ENCODE measurements around the gene EYA4.

Gene EYA4

GRCh38 chr6:133243723-133244305 is 2.7 kb downstream of the EYA4 start:
- H3K4me3 ChIP-seq (ENCODE audit: low read depth, low read length): no peak overlapping the region
- TF ChIP-seq POLR2A (IDR thresholded peaks at IDR 0.05; ENCODE audit: extremely low read depth, insufficient read length) (no peak), MYC (IDR thresholded peaks at IDR 0.05; ENCODE audit: low read depth, low read length) (no peak), MAX (IDR thresholded peaks at IDR 0.05; ENCODE audit: low read depth, low read length) (no peak)
- TF ChIP-seq, protein P1, sequence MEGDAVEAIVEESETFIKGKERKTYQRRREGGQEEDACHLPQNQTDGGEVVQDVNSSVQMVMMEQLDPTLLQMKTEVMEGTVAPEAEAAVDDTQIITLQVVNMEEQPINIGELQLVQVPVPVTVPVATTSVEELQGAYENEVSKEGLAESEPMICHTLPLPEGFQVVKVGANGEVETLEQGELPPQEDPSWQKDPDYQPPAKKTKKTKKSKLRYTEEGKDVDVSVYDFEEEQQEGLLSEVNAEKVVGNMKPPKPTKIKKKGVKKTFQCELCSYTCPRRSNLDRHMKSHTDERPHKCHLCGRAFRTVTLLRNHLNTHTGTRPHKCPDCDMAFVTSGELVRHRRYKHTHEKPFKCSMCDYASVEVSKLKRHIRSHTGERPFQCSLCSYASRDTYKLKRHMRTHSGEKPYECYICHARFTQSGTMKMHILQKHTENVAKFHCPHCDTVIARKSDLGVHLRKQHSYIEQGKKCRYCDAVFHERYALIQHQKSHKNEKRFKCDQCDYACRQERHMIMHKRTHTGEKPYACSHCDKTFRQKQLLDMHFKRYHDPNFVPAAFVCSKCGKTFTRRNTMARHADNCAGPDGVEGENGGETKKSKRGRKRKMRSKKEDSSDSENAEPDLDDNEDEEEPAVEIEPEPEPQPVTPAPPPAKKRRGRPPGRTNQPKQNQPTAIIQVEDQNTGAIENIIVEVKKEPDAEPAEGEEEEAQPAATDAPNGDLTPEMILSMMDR (IDR thresholded peaks at IDR 0.05; ENCODE audit: low read depth, low read length): no peak
- no peak for DNase-seq (ENCODE audit: low read depth)

DNA sequence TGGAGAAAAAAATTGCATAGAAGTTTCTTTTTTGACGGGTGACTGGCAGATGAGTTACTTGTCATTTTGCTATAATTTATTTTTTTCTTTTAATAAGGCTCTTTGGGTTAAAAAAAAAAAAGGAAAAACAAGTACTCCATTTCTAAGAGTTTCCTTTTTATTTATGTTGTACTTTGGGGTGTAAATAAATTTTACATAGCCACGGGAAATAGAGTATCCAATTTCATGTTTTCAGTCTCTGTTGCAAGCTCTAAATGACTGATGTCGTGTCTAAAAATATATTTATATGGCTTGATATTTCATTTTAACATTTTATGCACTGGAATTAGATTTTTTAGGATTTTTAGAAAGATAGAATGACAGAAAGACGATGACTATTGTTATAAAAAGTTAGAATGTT is 3.4 kb downstream of the EYA4 start:
- no peak for DNase-seq (ENCODE audit: low read depth)
- H3K4me3 ChIP-seq (ENCODE audit: low read depth, low read length): no peak overlapping the region
- TF ChIP-seq, protein P1 (IDR thresholded peaks at IDR 0.05; ENCODE audit: low read depth, low read length): no peak
- TF ChIP-seq MAX (IDR thresholded peaks at IDR 0.05; ENCODE audit: low read depth, low read length) (no peak), POLR2A (IDR thresholded peaks at IDR 0.05; ENCODE audit: extremely low read depth, insufficient read length) (no peak), MYC (IDR thresholded peaks at IDR 0.05; ENCODE audit: low read depth, low read length) (no peak)

- DNase-seq (ENCODE audit: low read depth): no peak
- TF ChIP-seq MAX (IDR thresholded peaks at IDR 0.05; ENCODE audit: low read depth, low read length) (no peak), MYC (IDR thresholded peaks at IDR 0.05; ENCODE audit: low read depth, low read length) (no peak), POLR2A (IDR thresholded peaks at IDR 0.05; ENCODE audit: extremely low read depth, insufficient read length) (no peak)
- TF ChIP-seq, protein P1 (IDR thresholded peaks at IDR 0.05; ENCODE audit: low read depth, low read length): no peak
Measured at GRCh38 chr6:133245007-133245406, 3.9 kb downstream of the EYA4 start.

DNA sequence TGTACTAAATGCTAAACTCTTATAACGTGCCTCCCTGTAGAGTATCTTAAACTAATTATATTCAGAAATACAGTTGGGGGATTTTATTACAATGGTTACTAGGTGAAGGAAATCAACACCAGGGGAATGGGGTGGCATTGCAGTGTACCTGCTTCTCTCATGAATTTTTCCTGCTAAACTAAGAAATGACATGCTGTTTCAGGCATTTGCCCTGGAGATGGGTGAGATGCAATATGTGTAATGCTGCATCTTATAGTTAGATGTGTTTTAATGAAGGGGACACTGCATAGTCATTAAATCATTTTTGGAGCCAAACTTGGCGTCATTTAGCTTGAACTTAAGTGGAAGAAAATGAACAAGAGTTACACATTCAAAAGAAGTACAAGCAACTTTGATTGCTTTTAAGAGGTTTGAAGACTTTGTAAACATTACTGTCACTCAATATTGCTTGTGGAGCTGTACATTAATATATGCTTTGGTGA is 4.3 kb downstream of the EYA4 start:
- H3K4me3 ChIP-seq (ENCODE audit: low read depth, low read length): no peak overlapping the region
- no peak for DNase-seq (ENCODE audit: low read depth)
- TF ChIP-seq MYC (IDR thresholded peaks at IDR 0.05; ENCODE audit: low read depth, low read length): no peak
- no peak for TF ChIP-seq MAX (IDR thresholded peaks at IDR 0.05; ENCODE audit: low read depth, low read length)
- no peak for TF ChIP-seq POLR2A (IDR thresholded peaks at IDR 0.05; ENCODE audit: extremely low read depth, insufficient read length)
- TF ChIP-seq, protein P1 (IDR thresholded peaks at IDR 0.05; ENCODE audit: low read depth, low read length): no peak

More at GRCh38 chr6:133245007-133245406, 3.9 kb downstream of the EYA4 start:
- no peak overlapping the region for H3K4me3 ChIP-seq (ENCODE audit: low read depth, low read length)

DNA sequence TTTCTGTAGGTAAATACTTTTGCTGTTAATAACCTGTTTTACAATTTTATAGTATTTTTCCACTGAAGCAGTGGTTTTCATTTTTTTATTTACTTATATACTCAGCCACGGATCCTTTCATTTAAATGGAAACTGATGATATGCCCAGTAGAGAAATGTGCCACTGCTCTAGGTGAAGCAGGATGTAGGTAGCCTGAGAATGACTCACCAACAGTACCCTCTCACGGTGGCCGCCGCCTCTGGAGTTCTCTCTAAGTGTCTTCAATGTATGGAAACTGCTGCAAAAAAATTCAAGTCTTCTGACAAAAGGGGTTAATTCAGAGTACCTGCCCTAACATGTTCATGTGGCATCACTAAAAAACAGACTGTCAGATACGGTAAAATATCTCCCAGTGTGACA is 6.4 kb downstream of the EYA4 start:
- DNase-seq (ENCODE audit: low read depth): no peak
- no peak overlapping the region for H3K4me3 ChIP-seq (ENCODE audit: low read depth, low read length)
- TF ChIP-seq, protein P1 (IDR thresholded peaks at IDR 0.05; ENCODE audit: low read depth, low read length): no peak
- TF ChIP-seq POLR2A (IDR thresholded peaks at IDR 0.05; ENCODE audit: extremely low read depth, insufficient read length): no peak
